GM18507 (cell line): ENCODE measurements around the gene ADRM1.

ENCODE experiments used
- DNase-seq: peaks from one replicate; pipeline ENCODE4 v3.0.0; 2011; ENCODE audit warnings: low read depth; ENCODE audit not compliant: insufficient read length; ENCODE audit errors: extremely low spot score
- FAIRE-seq: peaks from 2 replicates; lab custom pipeline; 2011; peaks lifted over from hg19 to GRCh38; lab: Jason Lieb, UNC

ADRM1 gene

DNA sequence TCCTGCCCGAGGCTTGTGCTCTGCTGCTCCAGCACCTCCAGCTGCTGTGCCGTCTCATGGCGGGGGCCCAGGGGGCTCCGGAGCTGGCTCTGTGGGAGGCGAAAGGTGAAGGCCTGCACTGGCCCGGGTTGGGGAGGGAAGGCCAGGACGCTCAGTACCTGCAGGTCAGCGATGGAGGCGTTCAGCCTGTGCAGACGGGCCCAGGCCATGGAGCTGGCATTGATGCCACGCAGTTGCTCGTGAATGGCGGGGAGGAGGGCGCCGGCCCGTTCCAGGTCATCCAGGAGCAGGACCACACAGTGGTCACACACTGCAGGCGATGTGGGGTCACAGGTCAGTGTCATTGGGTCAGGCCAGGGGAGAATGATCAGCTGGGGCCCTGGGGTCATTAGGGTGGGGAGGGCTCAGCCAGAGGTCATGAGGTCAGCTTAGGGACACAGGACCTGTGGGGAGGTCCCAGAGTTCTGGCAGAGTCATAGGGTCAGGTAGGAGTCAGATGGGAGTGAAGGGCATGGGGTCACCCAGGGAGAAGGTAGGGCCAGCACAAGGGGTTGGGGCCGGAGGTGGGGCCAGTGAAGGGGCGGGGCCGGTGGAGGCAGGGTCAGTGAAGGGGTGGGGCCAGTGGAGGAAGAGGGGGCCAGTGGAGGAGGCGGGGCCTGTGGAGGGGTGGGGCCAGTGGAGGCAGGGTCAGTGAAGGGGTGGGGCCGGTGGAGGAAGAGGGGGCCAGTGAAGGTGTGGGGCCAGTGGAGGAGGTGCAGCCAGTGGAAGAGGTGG, 18.0 kb downstream of the ADRM1 start:
- FAIRE-seq, result no peak
- no peak for DNase-seq

GRCh38 chr20:62321521-62321948, 18.7 kb downstream of the ADRM1 start:
- no peak for FAIRE-seq
- no peak for DNase-seq

GRCh38 chr20:62321975-62322374, 19.2 kb downstream of the ADRM1 start:
- no peak for FAIRE-seq
- DNase-seq, result no peak

- FAIRE-seq (no peak), DNase-seq (no peak)
Observed at GRCh38 chr20:62322492-62323041, 19.8 kb downstream of the ADRM1 start.

GRCh38 chr20:62323146-62323979, 20.6 kb downstream of the ADRM1 start:
- DNase-seq (no peak), FAIRE-seq (no peak)

- DNase-seq (no peak), FAIRE-seq (no peak)
Observed at GRCh38 chr20:62323980-62324906, 21.4 kb downstream of the ADRM1 start.

DNA sequence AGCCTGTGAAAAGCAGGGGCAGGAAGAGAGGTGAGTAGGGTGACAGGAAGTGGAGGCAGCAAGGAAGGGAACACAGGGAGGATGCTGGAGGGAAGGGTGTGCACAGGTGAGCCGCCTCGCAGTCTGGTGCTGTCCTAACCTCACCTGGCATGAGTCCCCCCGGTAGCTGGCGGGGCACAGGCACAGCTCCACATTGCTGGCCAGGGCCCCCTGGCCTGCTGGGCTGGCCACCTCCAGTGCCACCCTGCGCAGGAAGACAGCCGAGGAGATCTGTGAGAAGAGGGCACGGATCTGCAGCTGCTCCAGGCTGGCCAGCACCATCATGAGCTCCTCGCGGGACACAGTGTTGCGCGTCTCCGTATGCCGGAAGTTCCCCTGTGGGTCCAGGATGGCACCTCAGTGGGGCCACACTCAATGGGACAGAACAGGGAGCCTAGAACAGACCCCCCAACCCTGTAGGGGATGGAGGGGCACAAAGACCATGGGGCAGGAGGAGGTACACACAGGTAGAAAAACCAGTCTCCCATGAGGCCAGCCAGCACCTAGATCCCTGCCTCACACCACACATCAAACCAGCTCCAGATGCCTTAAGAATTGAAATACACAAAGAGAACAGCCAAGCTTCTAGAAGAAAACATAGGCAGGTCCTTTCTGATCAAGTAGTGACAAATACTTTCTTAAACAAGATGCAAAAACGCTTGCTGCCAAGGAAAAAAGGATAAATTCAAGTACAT, 22.5 kb downstream of the ADRM1 start:
- FAIRE-seq (no peak), DNase-seq (no peak)

DNA sequence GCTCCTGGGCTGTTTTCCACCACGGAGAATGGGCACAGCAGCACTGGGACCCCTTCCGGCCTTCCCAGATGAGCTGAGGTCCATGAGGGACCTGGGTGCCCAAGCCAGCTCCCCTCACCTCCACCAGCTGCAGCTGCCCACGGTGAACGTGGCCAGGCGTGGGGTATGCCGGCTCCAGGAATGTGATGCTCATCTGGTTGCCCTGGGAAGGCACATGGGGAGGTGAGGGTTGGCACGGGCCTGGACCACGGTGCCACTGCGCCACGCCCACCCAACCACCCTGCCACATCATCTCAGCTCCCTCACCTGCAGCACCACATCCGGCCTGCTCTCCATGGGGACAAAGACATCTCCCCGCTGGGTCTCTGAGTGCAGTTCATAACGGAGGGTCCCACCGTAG, 23.8 kb downstream of the ADRM1 start:
- DNase-seq (no peak), FAIRE-seq (no peak)

- no peak for FAIRE-seq
Observed at GRCh38 chr20:62326959-62327725, 24.3 kb downstream of the ADRM1 start.

DNA sequence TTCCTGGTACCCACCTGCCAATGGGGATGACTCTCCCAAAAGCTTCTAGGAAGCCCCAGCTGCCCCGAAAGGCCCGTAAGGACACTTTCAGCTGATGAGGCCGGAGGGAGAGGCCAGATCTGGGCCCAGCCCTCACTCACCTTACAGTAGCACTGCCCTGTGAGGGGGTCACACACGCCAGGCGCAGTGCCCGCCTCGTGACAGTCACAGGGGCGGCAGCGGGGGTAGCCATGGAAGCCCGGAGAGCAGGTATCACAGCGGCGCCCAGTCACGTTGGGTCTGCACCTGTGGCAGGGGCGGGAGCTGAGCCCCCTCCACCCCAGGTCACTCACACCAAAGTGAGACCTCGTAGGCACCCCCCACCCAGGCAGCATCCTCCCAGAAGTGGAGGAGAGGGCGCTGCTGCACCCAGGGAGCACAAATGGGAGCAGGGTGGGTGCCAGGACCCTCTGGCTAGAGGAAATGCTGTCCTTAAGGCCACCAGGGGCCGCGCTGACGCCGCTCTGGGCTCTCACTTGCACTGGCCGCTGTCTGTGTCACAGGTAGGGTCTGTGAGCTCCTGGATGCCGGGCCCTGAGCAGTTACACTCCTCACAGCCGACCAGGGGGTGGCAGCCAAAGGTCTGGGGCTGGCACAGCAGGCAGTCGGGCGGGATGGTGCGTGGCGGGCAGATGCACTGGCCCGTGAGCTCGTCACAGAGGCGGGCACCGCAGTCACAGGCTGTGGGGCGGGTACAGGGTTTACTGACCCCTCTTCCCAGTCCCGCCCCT, 25.1 kb downstream of the ADRM1 start:
- FAIRE-seq, result no peak

More at GRCh38 chr20:62326959-62327725, 24.3 kb downstream of the ADRM1 start:
- no peak for DNase-seq

GRCh38 chr20:62328684-62329388, 26.0 kb downstream of the ADRM1 start:
- no peak for FAIRE-seq
- DNase-seq, result no peak

More for the DNA sequence above, 25.1 kb downstream of the ADRM1 start:
- no peak for DNase-seq

DNA sequence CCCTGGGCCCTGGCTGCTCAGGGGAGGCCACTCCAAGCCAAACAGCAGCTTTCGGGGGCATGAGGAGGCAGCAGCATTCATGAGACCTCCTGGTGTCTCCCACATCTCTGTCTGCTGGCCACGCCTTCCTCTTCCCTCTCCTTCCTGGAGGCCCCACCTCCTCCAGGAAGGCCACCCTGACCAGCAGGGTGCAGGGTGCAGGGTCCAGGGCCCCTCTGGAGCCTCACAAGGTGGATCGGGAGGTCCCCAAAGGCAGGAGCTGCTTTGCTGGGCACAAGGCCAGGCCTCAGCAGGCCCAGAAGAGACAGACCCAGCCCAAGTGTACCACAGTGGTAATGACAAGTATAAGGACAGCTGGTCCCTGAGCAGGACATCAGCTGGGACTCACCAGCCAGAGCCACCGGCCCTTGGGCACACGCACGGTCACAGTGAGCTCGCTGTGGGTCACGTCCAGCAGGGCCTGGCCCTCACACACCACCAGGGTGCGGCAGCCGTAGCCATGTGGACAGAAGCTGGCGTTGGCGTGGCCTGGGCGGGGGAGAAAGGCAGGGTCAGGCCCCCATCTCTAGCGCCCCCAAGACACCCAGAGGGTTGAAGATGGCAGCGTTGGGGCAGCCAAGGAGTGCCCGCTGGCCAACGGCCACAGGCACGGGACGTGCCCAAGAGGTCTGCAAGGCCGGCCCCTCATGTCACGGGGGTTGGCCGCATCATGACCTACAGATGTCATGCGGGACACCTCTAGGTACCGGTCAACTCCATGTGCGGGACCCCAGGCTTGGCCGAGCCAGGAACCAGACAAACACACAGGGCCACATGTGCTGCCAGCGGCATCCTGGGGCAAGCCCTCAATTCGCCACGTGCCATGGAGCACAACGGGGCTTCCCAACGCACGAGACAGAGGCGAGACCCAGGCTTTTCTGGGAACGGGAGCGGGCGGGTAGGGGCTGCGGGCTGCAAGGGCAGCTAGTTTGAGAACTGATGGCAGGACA, 26.9 kb downstream of the ADRM1 start:
- FAIRE-seq (no peak), DNase-seq (no peak)

- FAIRE-seq, result no peak
- DNase-seq, result no peak
Observed at GRCh38 chr20:62330576-62331317, 27.9 kb downstream of the ADRM1 start.

DNA sequence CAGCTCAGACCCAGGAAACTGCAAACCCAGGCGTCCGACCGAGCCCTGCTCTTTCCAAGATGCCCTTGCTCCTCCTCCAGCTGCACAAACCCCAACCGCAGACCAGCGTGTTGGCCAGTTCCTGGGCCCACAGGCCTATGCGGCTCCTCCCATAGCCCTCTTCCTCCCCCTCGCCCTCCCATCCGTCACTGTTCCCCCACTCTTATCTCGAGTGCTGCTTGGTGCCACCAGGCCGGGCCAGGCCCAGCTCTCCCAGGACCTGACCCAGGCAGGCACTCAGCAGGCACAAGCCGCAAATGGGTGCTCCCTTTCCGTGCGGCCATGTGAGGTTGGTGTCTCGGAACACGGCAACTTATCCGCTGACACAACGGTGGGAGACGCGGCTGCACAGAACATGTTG, 28.6 kb downstream of the ADRM1 start:
- FAIRE-seq, result no peak
- DNase-seq, result no peak

DNA sequence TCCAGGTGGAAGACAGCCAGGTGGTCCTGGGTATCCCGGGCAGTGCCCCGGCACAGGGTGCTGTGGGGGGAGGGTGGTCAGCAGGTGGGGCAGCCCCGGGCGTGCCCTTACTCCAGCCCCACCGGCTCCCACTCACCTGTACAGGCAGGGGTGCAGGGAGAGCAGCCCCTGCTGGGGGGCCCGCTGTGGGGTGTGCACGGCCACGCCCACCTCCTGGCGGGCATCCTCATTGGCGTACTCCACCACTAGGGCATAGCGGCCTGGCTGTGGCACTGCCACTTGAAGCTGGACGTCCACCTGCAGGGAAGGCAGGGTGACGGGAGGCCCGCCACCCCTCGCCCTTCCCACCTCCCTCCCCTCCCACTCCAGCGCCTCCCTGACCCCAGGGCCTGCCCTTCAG, 29.6 kb downstream of the ADRM1 start:
- DNase-seq, result no peak
- no peak for FAIRE-seq
